Stomach (tissue), 9 donors: ENCODE measurements around the gene ARID1B. TPM values are rescaled to one million over a fixed set of nuclear protein-coding genes. Genes with fewer than 3 reads are reported as not detected.

ENCODE experiments used
- DNase-seq, 2 donors: peaks; one replicate each; pipeline versions ENCODE4 v3.0.0 to v3.0.0-alpha.2; 2013 to 2019
- H3K27ac ChIP-seq, 5 donors: fragments of 200-600 bp in 4 of 5; sonication (generic) in 4 of 5; one replicate each; pipeline ENCODE4 v1.5.1; 2013 to 2019; ENCODE audit warnings: mild to moderate bottlenecking in 1 of 5, moderate library complexity in 1 of 5
- H3K27me3 ChIP-seq, 3 donors: fragments of 200-600 bp; sonication (generic); one replicate each; pipeline ENCODE4 v1.5.1; 2017 to 2019; ENCODE audit warnings: mixed run types in 1 of 3
- H3K36me3 ChIP-seq, 4 donors: fragments of 200-600 bp; sonication (generic); 1 replicate in 3 of 4; 2 replicates in 1 of 4; pipeline ENCODE4 v1.5.1; 2016 to 2019
- H3K4me1 ChIP-seq, 4 donors: fragments of 200-600 bp; sonication (generic); one replicate each; pipeline ENCODE4 v1.5.1; 2016 to 2019
- H3K4me3 ChIP-seq, 4 donors: fragments of 200-600 bp; sonication (generic) in 3 of 4; one replicate each; pipeline ENCODE4 v1.5.1; 2016 to 2019; ENCODE audit warnings: mild to moderate bottlenecking in 1 of 4
- H3K9me3 ChIP-seq, 4 donors: fragments of 200-600 bp; sonication (generic); one replicate each; pipeline ENCODE4 v1.5.1; 2016 to 2019
- CTCF ChIP-seq, 7 experiments: fragments of 450-650 bp in 4 of 7; fragments of 200-600 bp in 3 of 7; sonication (generic) in 3 of 7; IDR thresholded peaks; one replicate each; pipeline ENCODE4 v1.5.1; 2016 to 2019; ENCODE audit warnings: antibody characterized with exemption in 7 of 7, control low read depth in 2 of 7, mild to moderate bottlenecking in 1 of 7
- EP300 ChIP-seq: sonication (generic); formaldehyde crosslinking; IDR thresholded peaks from one replicate; pipeline ENCODE4 v1.6.1; 2017; ENCODE audit warnings: antibody characterized with exemption
- POLR2A ChIP-seq, 4 donors: fragments of 450-650 bp; IDR thresholded peaks; one replicate each; pipeline ENCODE4 v1.6.1; 2016; ENCODE audit warnings: antibody characterized with exemption in 4 of 4, control low read depth in 2 of 4, mild to moderate bottlenecking in 1 of 4, moderate library complexity in 1 of 4
- POLR2AphosphoS5 ChIP-seq, 3 donors: sonication (generic); formaldehyde crosslinking; IDR thresholded peaks; one replicate each; pipeline ENCODE4 v1.6.1; 2016; ENCODE audit warnings: antibody characterized with exemption in 3 of 3
- WGBS, 5 donors: extraction: QIAGEN DNeasy Blood & Tissue Kit in 3 of 5; methylation state at CpG; one replicate each; pipeline versions ENCODE4 v1.1.5 to v1.1.7; 2013 to 2018; 5-methylcytosine and 5-hydroxymethylcytosine counted together
- intact Hi-C: fragments of 100-400 bp; cut with DNase I; formaldehyde crosslinking; loops from one replicate; pipeline ENCODE4 v1.15.1; 2023; ENCODE audit warnings: low total_unique reads
- polyA plus RNA-seq, 3 donors: library from polyadenylated mRNA; stranded (reverse); fragments of 200-250 nt; gene quantifications; one replicate each; pipeline ENCODE4 v1.2.3, GENCODE V29; 2013
- total RNA-seq, 5 donors: library from RNA; depleted of rRNA; stranded (reverse); fragments of >200 nt; gene quantifications; one replicate each; pipeline versions ENCODE4 v1.1.0 to v1.2.3, GENCODE V29; 2014 to 2016
- donor health status: healthy with polysubstance abuse.
- donor health status: Bipolar disorder and iron deficiency.
- donor health status: healthy.

The ARID1B gene
- total and polyA plus RNA-seq, 8 donors, result 8.8 to 183 (median 48.3) TPM

DNA sequence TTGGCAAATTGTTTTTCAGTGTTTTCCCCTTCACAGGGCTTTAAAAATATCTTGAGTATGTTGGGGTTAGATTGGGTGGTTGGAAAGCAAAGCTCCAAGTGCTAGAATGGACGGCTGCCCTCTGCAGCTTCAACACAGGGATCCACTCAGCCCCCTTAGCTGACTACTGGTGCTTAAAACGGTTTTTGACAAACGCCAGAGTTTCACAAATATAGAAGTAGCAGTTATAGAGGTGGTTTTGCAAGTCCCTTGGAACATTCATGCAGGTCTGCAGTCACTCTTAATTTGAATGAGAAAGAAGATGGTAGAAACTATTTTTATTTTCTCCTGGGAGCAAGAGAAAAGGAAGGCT is 175.9 kb downstream of the ARID1B start:
- WGBS, 5 donors, result 41 to 69% (median 54%) methylated on average over 3 of the region's 3 CpGs
- DNase-seq, result peak in 1 of 2 donors; percentile 38
- Histone ChIP-seq H3K9me3 (no peaks in the 10 kb centered on the region), H3K4me3 (no peak overlapping the region), H3K27ac (peak overlapping the region in 1 of 5 donors; percentile 9), H3K4me1 (peaks cover 29 to 87% (median 55%) of the 10 kb centered on the region in 4 donors), H3K27me3 (no peaks in the 10 kb centered on the region), H3K36me3 (no peaks in the 10 kb centered on the region)
- TF ChIP-seq EP300, result no peak
- intact Hi-C loops, result no loop called here

GRCh38 chr6:156953479-156954146 is 176.4 kb downstream of the ARID1B start:
- H3K27me3 ChIP-seq, result no peaks in the 10 kb centered on the region
- H3K27ac ChIP-seq, result no peak overlapping the region
- no peaks in the 10 kb centered on the region for H3K36me3 ChIP-seq
- no peak for TF ChIP-seq POLR2A (IDR thresholded peaks at IDR 0.05)
- TF ChIP-seq POLR2AphosphoS5 (IDR thresholded peaks at IDR 0.05), result peak in 1 of 3 donors; percentile 39
- no peak for TF ChIP-seq EP300
- TF ChIP-seq CTCF (IDR thresholded peaks at IDR 0.05), result peak in 2 of 7 experiments; percentile 8 to 19
- WGBS, 5 donors, result 24 to 49% (median 35%) methylated on average over 7 of the region's 7 CpGs
- H3K9me3 ChIP-seq, result no peaks in the 10 kb centered on the region
- intact Hi-C loops, result no loop called here
- no peak overlapping the region for H3K4me3 ChIP-seq
- peak in 1 of 2 donors; percentile 95 for DNase-seq
- peaks cover 29 to 87% (median 53%) of the 10 kb centered on the region in 4 donors for H3K4me1 ChIP-seq

DNA sequence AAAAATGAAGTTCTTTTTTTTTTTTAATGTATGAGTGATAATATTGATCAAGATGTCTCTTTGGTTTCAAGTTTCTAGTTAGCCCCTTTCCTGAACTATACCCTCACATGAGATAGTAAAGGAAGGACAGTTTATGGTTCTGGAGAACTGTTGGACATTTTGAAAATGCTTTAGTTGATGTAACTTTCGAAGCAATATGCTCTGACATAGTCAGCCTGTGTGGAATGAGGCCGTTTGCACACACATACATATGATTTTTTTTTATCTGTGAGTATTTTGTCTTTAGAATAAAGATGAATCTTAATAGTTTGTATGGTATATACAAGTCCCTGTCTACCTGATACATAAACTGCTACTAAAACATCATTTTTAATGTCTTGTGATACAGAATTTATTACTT is 177.0 kb downstream of the ARID1B start:
- 68 to 90% (median 79%) methylated on average over 2 of the region's 2 CpGs for WGBS, 5 donors
- Histone ChIP-seq H3K36me3 (no peaks in the 10 kb centered on the region), H3K27ac (no peak overlapping the region), H3K4me3 (no peak overlapping the region), H3K4me1 (peaks cover 25 to 83% (median 48%) of the 10 kb centered on the region in 4 donors), H3K9me3 (no peaks in the 10 kb centered on the region), H3K27me3 (no peaks in the 10 kb centered on the region)
- intact Hi-C loops, result no loop called here
- TF ChIP-seq POLR2A (IDR thresholded peaks at IDR 0.05), result no peak
- no peak for TF ChIP-seq CTCF (IDR thresholded peaks at IDR 0.05)
- no peak for TF ChIP-seq EP300
- TF ChIP-seq POLR2AphosphoS5 (IDR thresholded peaks at IDR 0.05), result no peak
- DNase-seq, result no peak

- intact Hi-C loops, result no loop called here
- no peak for DNase-seq
- no peaks in the 10 kb centered on the region for H3K36me3 ChIP-seq
- no peaks in the 10 kb centered on the region for H3K9me3 ChIP-seq
- 96 to 98% (median 98%) methylated on average over 12 of the region's 12 CpGs for WGBS, 5 donors
- H3K27me3 ChIP-seq, result no peaks in the 10 kb centered on the region
- peaks cover 20 to 77% (median 42%) of the 10 kb centered on the region in 4 donors for H3K4me1 ChIP-seq
- peak overlapping the region in 2 of 5 donors; percentile 5 to 38 for H3K27ac ChIP-seq
- H3K4me3 ChIP-seq, result no peak overlapping the region
- TF ChIP-seq POLR2A (IDR thresholded peaks at IDR 0.05) (no peak), CTCF (IDR thresholded peaks at IDR 0.05) (no peak), POLR2AphosphoS5 (IDR thresholded peaks at IDR 0.05) (no peak), EP300 (no peak)
Measured at GRCh38 chr6:156954816-156955215, 177.6 kb downstream of the ARID1B start.

- DNase-seq, result peak in 1 of 2 donors; percentile 79
- intact Hi-C loops, result no loop called here
- H3K4me1 ChIP-seq, result peaks cover 20 to 70% (median 40%) of the 10 kb centered on the region in 4 donors
- no peaks in the 10 kb centered on the region for H3K27me3 ChIP-seq
- peak overlapping the region in 4 of 5 donors; percentile 4 to 67 (median 31) for H3K27ac ChIP-seq
- no peaks in the 10 kb centered on the region for H3K9me3 ChIP-seq
- TF ChIP-seq POLR2AphosphoS5 (IDR thresholded peaks at IDR 0.05) (no peak), CTCF (IDR thresholded peaks at IDR 0.05) (no peak), POLR2A (IDR thresholded peaks at IDR 0.05) (no peak), EP300 (no peak)
- 28 to 52% (median 41%) methylated on average over 6 of the region's 6 CpGs for WGBS, 5 donors
- no peak overlapping the region for H3K4me3 ChIP-seq
- H3K36me3 ChIP-seq, result no peaks in the 10 kb centered on the region
Measured at GRCh38 chr6:156955494-156956183, 178.5 kb downstream of the ARID1B start.
